ENCODE measurements around the gene NLN. TPM values are rescaled to one million over a fixed set of nuclear protein-coding genes. Genes with fewer than 3 reads are reported as not detected.

The NLN gene
- total RNA-seq, 4 donors from 2014 or later, result 2.2 to 17.3 (median 9.8) TPM

DNA sequence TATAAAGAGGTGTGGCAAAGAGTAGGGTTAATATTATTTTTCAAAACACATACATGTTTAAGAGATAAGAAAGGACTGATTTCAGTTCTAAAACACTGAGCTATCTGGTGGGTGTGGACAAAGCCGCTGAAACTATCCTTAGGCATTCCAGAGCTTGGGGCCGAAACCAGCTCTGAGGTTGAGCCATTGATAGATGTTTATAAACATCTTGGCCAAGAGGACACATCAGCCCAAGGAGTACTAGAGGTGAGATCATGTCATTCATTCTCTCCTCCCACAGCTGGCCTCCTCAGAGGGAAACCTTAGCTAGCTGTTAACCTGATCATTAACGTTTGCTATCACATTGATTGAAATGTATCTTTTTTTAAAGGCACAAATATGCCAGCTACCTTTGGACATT lies 89.9 kb downstream of the NLN start:
- Histone ChIP-seq H3K9me3 (no peaks in the 10 kb centered on the region), H3K4me1 (peaks cover 0 to 16% (median 0%) of the 10 kb centered on the region in 4 donors), H3K4me3 (peak overlapping the region in 2 of 4 donors; percentile 1 to 17), H3K36me3 (no peaks in the 10 kb centered on the region), H3K27me3 (no peaks in the 10 kb centered on the region), H3K27ac (peak overlapping the region in 3 of 4 donors; percentile 56 to 82 (median 79))
- TF ChIP-seq, protein P1, sequence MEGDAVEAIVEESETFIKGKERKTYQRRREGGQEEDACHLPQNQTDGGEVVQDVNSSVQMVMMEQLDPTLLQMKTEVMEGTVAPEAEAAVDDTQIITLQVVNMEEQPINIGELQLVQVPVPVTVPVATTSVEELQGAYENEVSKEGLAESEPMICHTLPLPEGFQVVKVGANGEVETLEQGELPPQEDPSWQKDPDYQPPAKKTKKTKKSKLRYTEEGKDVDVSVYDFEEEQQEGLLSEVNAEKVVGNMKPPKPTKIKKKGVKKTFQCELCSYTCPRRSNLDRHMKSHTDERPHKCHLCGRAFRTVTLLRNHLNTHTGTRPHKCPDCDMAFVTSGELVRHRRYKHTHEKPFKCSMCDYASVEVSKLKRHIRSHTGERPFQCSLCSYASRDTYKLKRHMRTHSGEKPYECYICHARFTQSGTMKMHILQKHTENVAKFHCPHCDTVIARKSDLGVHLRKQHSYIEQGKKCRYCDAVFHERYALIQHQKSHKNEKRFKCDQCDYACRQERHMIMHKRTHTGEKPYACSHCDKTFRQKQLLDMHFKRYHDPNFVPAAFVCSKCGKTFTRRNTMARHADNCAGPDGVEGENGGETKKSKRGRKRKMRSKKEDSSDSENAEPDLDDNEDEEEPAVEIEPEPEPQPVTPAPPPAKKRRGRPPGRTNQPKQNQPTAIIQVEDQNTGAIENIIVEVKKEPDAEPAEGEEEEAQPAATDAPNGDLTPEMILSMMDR (IDR thresholded peaks at IDR 0.05), result no peak
- TF ChIP-seq POLR2A (IDR thresholded peaks at IDR 0.05), result peak in 1 of 2 donors; percentile 24
- DNase-seq, result peak in 1 of 3 donors; percentile 62

DNA sequence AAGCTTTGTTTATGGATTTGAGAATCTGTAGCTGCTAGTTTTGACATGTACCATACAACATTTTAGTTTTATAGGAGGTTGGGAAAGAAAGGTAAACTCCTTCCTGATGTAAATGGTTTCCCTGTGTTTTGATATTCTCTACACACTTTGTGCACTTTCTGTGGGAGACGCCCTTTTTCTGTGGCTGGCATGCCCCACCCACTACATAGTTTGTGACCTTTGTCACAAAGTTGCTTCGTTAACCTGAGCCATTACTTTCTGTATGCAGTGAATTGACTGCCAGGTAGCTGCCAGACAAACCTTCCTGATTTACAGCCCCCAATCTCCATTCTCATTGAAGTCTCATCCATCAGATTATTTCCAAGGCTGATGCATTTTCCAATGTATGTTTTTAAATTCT lies 90.6 kb downstream of the NLN start:
- TF ChIP-seq, protein P1 (IDR thresholded peaks at IDR 0.05), result no peak
- peak in 1 of 2 donors; percentile 51 for TF ChIP-seq POLR2A (IDR thresholded peaks at IDR 0.05)
- Histone ChIP-seq H3K27me3 (no peaks in the 10 kb centered on the region), H3K36me3 (no peaks in the 10 kb centered on the region), H3K4me3 (peak overlapping the region in 2 of 4 donors; percentile 17 to 18), H3K9me3 (no peaks in the 10 kb centered on the region), H3K4me1 (peaks cover 0 to 16% (median 0%) of the 10 kb centered on the region in 4 donors), H3K27ac (peak overlapping the region in 3 of 4 donors; percentile 56 to 82 (median 79))
- DNase-seq, result peak in 1 of 3 donors; percentile 81

DNA sequence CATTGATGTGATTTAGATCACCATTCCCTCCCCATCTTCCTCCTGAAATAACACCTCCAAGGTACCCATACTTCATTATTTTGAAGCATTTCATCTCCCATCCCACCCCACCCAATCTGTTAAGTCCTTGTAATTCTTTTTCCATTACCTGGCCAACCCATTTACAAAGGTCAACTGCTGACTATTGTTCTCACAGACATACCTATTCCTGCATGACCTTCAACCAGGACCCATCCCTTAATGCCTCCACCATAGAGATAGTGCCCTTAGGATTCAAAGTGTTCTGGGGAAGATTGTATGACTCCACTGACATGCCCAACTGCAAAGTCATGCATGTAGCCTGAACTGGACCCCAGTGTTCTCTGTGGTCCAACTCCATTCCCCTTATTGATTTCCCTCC lies 91.2 kb downstream of the NLN start:
- Histone ChIP-seq H3K9me3 (no peaks in the 10 kb centered on the region), H3K4me1 (peaks cover 0 to 16% (median 0%) of the 10 kb centered on the region in 4 donors), H3K4me3 (peak overlapping the region in 1 of 4 donors; percentile 18), H3K27ac (peak overlapping the region in 3 of 4 donors; percentile 56 to 82 (median 79)), H3K27me3 (no peaks in the 10 kb centered on the region), H3K36me3 (no peaks in the 10 kb centered on the region)
- TF ChIP-seq, protein P1 (IDR thresholded peaks at IDR 0.05), result no peak
- TF ChIP-seq POLR2A (IDR thresholded peaks at IDR 0.05), result no peak
- DNase-seq, result no peak

DNA sequence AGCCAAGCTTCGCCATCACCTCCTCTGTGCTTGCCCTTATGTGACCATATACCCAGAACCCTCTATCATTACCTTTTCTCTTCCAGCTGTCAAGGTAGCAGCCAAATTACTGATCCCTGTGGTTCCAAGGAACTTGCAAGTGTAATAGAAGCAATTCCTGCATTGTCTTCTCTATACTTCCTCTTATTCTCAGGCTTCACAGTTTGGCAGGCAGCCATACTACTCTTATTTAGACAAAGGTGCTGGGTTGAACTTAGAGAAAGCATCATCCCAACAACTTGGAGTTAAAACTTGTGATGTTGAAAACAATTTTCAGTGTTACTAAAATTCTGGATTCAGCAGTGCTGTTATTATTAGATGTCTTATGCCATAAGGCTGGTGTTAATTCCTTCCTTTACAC lies 93.2 kb downstream of the NLN start:
- no peak overlapping the region for H3K4me3 ChIP-seq
- DNase-seq, result no peak
- no peaks in the 10 kb centered on the region for H3K27me3 ChIP-seq
- H3K36me3 ChIP-seq, result no peaks in the 10 kb centered on the region
- H3K4me1 ChIP-seq, result peaks cover 0 to 13% (median 0%) of the 10 kb centered on the region in 4 donors
- no peak for TF ChIP-seq POLR2A (IDR thresholded peaks at IDR 0.05)
- TF ChIP-seq, protein P1 (IDR thresholded peaks at IDR 0.05), result no peak
- no peaks in the 10 kb centered on the region for H3K9me3 ChIP-seq
- H3K27ac ChIP-seq, result no peak overlapping the region

DNA sequence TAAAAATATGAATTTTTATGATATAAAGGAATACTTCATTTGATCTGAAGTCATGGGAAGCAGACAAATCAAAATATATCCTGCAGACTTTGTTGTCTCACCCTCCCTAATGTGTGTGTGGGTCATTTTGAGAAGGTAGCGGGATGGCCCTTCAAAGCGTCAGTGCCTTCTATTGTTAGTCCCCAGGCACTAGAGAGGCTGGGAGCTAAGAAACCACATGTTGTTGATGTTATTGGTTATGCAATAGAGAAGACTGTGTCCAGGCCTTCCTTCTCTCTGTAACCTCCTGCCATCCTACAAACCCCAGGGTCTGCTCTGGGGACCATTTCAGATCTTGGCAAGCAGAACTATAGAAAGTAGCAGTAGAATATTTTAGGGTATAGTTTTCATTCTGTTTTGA lies 94.7 kb downstream of the NLN start:
- Histone ChIP-seq H3K4me1 (peaks cover 0 to under 1% (median 0%) of the 10 kb centered on the region in 4 donors), H3K27me3 (no peaks in the 10 kb centered on the region), H3K4me3 (no peak overlapping the region), H3K27ac (no peak overlapping the region), H3K9me3 (no peaks in the 10 kb centered on the region), H3K36me3 (no peaks in the 10 kb centered on the region)
- TF ChIP-seq POLR2A (IDR thresholded peaks at IDR 0.05), result no peak
- TF ChIP-seq, protein P1 (IDR thresholded peaks at IDR 0.05), result no peak
- DNase-seq, result no peak

All from Peyer's patch (tissue), 4 donors.